GM18867 (cell line): Measurements from ENCODE around the gene KLHL33.
"Not testable (repeated sequence)": the region's sequence is repeated elsewhere in the genome, so short reads cannot be mapped to it uniquely, and the experiment has no call there.

Experiments used
- ATAC-seq: cut with Tn5 transposase; IDR thresholded peaks from one replicate; pipeline ENCODE4 v1.9.1; 2021; ENCODE audit warnings: mild to moderate bottlenecking, moderate library complexity; ENCODE audit not compliant: unreplicated experiment

KLHL33 gene

GRCh38 chr14:20452831-20453230 lies 16.9 kb upstream of the KLHL33 start:
- ATAC-seq, result not testable (repeated sequence)

- no peak for ATAC-seq
These were observed 10.9 kb upstream of the KLHL33 start for GRCh38 chr14:20446889-20447288.

- not testable (repeated sequence) for ATAC-seq
These were observed 7.7 kb upstream of the KLHL33 start for GRCh38 chr14:20443650-20444049.

DNA sequence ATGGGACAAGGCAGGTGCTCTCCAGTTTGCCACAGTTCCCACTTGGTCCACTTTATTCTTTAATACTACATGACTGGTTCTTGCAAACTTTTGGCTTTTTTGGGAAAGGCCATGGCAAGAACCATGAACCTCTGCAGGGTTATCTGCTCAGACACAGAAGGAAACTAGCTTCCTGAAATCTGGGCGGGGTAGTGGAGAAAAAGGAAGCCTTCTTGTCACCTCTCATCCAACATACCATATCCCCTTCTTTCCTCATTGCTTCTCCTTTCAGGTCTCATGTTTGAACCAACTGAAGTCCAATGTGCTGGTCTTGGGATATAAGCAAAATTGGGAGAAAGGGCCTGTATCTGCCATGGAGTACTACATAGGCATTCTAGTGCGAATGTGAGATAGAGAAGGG lies 5.5 kb upstream of the KLHL33 start:
- no peak for ATAC-seq

- ATAC-seq, result no peak
These were observed 4.9 kb upstream of the KLHL33 start for GRCh38 chr14:20440882-20441281.

DNA sequence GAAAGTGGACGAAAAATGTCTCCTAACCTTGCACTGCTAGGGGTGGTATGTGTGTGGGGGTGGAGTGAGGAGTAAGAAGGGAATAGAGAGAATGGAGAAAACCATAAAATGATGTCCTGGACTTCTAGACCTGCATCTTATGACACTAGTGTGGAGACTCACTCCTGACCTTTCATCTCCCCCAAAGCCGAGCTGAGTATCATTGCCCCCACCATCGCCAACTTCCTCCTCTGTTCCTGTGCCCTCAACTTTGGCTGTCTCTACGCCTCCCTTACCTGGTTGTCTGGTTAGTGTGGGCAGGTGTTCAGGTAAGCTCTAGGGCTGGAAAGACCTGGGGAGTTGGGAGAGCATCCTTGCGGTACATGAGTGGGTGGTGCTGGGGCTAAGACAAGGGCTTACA lies 4.5 kb upstream of the KLHL33 start:
- no peak for ATAC-seq

- ATAC-seq, result no peak
These were observed 2.7 kb upstream of the KLHL33 start for GRCh38 chr14:20438664-20439063.

DNA sequence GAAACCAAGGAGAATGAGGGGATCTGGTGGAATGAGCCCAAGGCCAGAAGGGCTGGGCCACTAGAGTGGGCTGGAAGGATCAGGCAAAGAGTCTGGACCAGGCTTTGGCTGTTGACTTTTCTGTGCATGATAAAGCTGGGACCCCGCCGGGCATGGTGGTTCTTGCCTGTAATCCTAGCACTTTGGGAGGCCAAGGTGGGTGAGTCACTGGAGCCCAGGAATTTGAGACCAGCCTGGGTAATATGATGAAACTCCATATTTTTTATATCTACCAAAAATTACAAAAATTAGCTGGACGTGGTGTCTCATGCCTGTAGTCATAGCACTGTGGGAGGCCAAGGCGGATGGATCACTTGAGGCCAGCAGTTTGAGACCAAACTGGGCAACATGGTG lies 393 bp upstream of the KLHL33 start:
- ATAC-seq, result no peak

DNA sequence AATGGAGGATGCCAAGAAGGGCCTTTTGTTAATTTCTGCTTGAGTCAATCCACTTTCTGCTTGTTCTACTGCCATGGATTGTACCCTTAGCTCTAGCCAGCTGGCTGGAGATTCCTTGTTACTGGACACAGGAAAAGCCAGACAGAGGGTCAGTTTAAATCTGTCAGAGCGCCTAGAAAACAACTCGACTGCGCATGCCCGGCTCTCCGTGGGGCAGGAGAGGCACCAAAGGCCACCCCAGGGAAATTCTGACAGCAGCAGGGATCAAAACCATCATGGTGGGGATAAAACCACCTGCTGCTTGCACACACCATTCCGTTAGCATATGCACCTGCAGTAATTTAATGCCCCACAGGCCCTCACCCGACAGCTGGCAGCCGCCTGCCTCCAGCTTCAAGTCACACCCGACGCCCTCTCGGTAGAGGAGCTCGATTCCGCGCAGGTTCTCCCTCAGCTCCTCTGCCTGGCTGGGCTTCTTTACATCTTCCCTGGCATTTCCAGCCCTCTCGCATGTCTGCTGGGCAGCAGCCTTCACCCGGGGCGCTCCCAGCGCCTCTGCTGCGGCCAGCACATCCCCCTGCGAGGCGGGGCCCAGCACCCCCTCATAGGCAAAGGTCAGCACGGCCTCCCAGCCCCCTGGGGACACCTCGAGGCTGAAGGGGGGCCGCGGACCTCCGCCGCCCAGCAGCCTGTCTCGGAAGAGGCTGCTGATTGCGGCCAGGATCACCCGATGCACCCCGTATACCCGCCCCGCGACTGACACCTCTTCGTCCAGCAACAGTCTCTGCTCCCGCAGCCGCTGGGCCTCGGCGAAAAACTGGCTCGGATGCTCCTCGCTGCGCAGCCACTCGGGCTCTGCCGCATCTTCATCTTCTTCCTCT lies 1.0 kb downstream of the KLHL33 start:
- no peak for ATAC-seq

- no peak for ATAC-seq
These were observed 5.9 kb downstream of the KLHL33 start for GRCh38 chr14:20429801-20430669.

DNA sequence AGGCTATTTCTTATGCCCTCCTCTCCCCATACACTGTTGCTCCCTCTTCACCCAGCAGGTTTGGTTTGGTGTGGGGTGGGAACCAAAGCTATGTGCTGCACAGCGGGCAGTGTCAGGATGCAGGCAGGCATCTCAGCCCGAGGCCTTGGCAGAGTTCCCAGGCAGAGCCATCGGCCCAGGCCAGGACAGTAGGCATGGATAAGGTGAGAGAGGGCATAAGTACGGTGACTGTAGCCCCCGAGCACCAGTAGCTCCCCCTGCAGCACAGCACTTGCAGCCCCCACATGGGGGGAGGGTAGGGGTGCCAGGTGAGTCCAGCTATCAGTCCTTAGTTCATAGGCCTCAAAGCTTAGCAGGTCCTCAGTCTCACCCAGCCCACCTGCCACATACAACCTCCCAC lies 7.2 kb downstream of the KLHL33 start:
- ATAC-seq, result no peak

GRCh38 chr14:20428010-20428365 lies 8.0 kb downstream of the KLHL33 start:
- peak; percentile 39 for ATAC-seq

- peak; percentile 73 for ATAC-seq
These were observed 8.5 kb downstream of the KLHL33 start for GRCh38 chr14:20427231-20428009.

- ATAC-seq, result no peak
These were observed 11.1 kb downstream of the KLHL33 start for GRCh38 chr14:20424851-20425250.

- ATAC-seq, result no peak
These were observed 13.1 kb downstream of the KLHL33 start for GRCh38 chr14:20422886-20423285.

GRCh38 chr14:20421267-20421666 lies 14.7 kb downstream of the KLHL33 start:
- no peak for ATAC-seq

GRCh38 chr14:20419419-20419818 lies 16.5 kb downstream of the KLHL33 start:
- ATAC-seq, result no peak

GRCh38 chr14:20418501-20418909 lies 17.5 kb downstream of the KLHL33 start:
- ATAC-seq, result no peak

DNA sequence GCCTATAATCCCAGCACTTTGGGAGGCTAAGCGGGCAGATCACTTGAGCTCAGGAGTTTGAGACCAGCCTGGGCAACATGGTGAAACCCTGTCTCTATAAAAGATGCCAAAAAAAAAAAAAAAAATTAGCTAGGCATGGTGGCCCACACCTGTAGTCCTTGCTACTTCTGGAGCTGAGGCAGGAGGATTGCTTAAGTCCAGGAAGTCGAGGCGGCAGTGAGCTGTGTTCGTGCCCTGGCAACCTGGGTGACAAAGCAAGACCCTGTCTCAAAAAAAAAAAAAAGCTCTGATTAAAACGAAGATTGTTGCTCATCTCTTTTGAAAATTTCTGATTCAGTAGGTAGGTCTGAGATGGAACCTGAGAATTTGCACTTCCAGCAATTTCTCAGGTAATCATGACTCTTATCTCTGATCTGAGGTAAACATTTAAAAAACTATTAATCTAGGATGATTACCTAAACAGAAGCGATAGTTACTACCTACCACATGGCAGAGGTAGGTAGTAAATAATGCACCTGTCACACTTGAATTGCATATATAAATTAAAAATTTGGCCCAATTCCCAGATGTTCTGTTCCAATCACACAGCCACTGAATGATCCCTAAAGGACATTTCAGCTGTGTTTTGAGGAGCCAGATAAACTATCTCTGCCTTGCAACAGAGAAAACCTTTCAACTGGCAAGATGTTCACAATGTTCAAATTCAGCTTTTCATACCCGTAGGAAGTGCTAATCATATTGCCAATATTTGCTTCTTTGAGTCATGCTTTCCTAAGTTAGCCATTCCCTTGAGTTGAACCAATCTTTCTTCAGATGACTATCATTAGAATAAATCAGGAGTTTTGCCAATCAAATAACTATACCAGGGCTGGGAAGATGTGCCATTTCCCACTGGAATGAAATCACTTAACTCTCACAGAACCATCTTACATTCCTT lies 18.4 kb downstream of the KLHL33 start:
- no peak for ATAC-seq

- no peak for ATAC-seq
These were observed 19.7 kb downstream of the KLHL33 start for GRCh38 chr14:20416223-20416622.
